CD8-positive, alpha-beta memory T cell (primary cell): ENCODE results near the gene DPPA4. TPM values are rescaled to one million over a fixed set of nuclear protein-coding genes. Genes with fewer than 3 reads are reported as not detected.
"Not testable (repeated sequence)": the region's sequence is repeated elsewhere in the genome, so short reads cannot be mapped to it uniquely, and the experiment has no call there.

Experiments
- CTCF ChIA-PET: fragments of 350-600 bp; sonication (Branson Sonifier 250); formaldehyde crosslinking; loops from one replicate; lab custom pipeline; 2021; ENCODE audit warnings: antibody characterized with exemption; lab: Charles Lee
- POLR2A ChIA-PET: fragments of 350-600 bp; sonication (Branson Sonifier 250); formaldehyde crosslinking; loops from one replicate; lab custom pipeline; 2021; ENCODE audit warnings: antibody characterized with exemption; lab: Charles Lee
- DNase-seq, 5 donors: peaks; one replicate each; pipeline versions ENCODE4 v3.0.0 to v3.0.0-alpha.2; 2020 to 2022; ENCODE audit warnings: mixed read lengths in 1 of 5
- H3K27ac ChIP-seq: one replicate; pipeline ENCODE4 v1.7.0; 2013; ENCODE audit warnings: low read depth, mild to moderate bottlenecking, low read length, moderate library complexity
- H3K27me3 ChIP-seq: 2 replicates; pipeline ENCODE4 v1.7.0; 2013; ENCODE audit warnings: low read length, mild to moderate bottlenecking; ENCODE audit not compliant: insufficient read depth, poor library complexity, severe bottlenecking
- H3K36me3 ChIP-seq: 2 replicates; pipeline ENCODE4 v1.7.0; 2013; ENCODE audit warnings: mild to moderate bottlenecking, low read length, moderate library complexity; ENCODE audit not compliant: insufficient read depth
- H3K4me1 ChIP-seq: 2 replicates; pipeline ENCODE4 v1.7.0; 2013; ENCODE audit warnings: mild to moderate bottlenecking, low read length, moderate library complexity; ENCODE audit not compliant: insufficient read depth
- H3K4me3 ChIP-seq: 2 replicates; pipeline ENCODE4 v1.7.0; 2013; ENCODE audit warnings: mild to moderate bottlenecking, low read length
- H3K9me3 ChIP-seq: 2 replicates; pipeline ENCODE4 v1.7.0; 2013; ENCODE audit warnings: mild to moderate bottlenecking, low read length
- H3K27ac Mint-ChIP-seq, 8 donors: one replicate each; pipeline ENCODE4 v1.8.0; 2020 to 2021; ENCODE audit warnings: mixed read lengths in 8 of 8, mild to moderate bottlenecking in 6 of 8, inconsistent platforms in 3 of 8, moderate library complexity in 3 of 8
- H3K27me3 Mint-ChIP-seq, 2 donors: one replicate each; pipeline ENCODE4 v1.8.0; 2020 to 2021; ENCODE audit warnings: mixed read lengths in 2 of 2, mild to moderate bottlenecking in 1 of 2, moderate library complexity in 1 of 2
- H3K36me3 Mint-ChIP-seq, 3 donors: one replicate each; pipeline ENCODE4 v1.8.0; 2020 to 2021; ENCODE audit warnings: mixed read lengths in 3 of 3, inconsistent platforms in 1 of 3, mild to moderate bottlenecking in 1 of 3
- H3K4me1 Mint-ChIP-seq, 3 donors: one replicate each; pipeline ENCODE4 v1.8.0; 2020 to 2021; ENCODE audit warnings: mixed read lengths in 3 of 3, inconsistent platforms in 1 of 3, mild to moderate bottlenecking in 1 of 3
- H3K4me3 Mint-ChIP-seq, 7 donors: one replicate each; pipeline ENCODE4 v1.8.0; 2020 to 2021; ENCODE audit warnings: mixed read lengths in 7 of 7, mild to moderate bottlenecking in 6 of 7, moderate library complexity in 4 of 7, inconsistent platforms in 2 of 7
- H3K9me3 Mint-ChIP-seq, 5 donors: one replicate each; pipeline ENCODE4 v1.8.0; 2020 to 2022; ENCODE audit warnings: mixed read lengths in 5 of 5, mild to moderate bottlenecking in 3 of 5, moderate library complexity in 2 of 5, inconsistent platforms in 1 of 5
- polyA plus RNA-seq: library from polyadenylated mRNA; unstranded; fragments of 300-500 nt; fragmentation: Illumina TruSeq; gene quantifications from one replicate; pipeline ENCODE4 v1.2.3, GENCODE V29; 2021
- total RNA-seq, 2 experiments: library from RNA; stranded (reverse); gene quantifications; one replicate each; pipeline ENCODE4 v1.2.3, GENCODE V29; 2021

The DPPA4 gene
- total and polyA plus RNA-seq, 3 experiments from 2014 or later: 0.16 TPM; not detected in 2

DNA sequence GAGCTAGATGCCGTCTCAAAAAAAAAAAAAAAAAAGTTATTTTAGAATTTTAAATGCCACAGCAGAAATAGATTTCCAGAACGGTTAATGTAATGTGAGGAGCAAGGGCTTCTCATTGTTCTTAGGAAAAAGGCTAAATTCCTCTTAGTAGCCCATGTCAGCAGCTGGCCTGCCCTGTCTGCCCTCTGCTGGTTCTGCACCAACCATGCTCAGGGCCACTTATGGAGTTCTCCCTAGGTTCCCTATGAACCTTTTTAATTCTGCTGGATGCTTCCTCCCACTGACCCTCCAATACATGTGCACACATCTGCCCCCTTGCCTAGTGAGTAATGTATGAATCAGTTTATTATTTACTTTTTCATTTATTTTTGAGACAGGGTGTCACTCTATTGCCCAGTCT, 32.2 kb upstream of the DPPA4 start:
- Mint-ChIP-seq H3K27me3 (no peaks in the 10 kb centered on the region), H3K4me1 (no peaks in the 10 kb centered on the region), H3K9me3 (no peaks in the 10 kb centered on the region), H3K4me3 (no peak overlapping the region), H3K36me3 (no peaks in the 10 kb centered on the region), H3K27ac (no peak overlapping the region)
- no peak overlapping the region for H3K27ac ChIP-seq
- H3K9me3 ChIP-seq: no peaks in the 10 kb centered on the region
- ChIA-PET POLR2A (no interaction called here), CTCF (no interaction called here)
- no peak overlapping the region for H3K4me3 ChIP-seq
- no peaks in the 10 kb centered on the region for H3K36me3 ChIP-seq
- H3K4me1 ChIP-seq: no peaks in the 10 kb centered on the region
- no peak for DNase-seq
- no peaks in the 10 kb centered on the region for H3K27me3 ChIP-seq

DNA sequence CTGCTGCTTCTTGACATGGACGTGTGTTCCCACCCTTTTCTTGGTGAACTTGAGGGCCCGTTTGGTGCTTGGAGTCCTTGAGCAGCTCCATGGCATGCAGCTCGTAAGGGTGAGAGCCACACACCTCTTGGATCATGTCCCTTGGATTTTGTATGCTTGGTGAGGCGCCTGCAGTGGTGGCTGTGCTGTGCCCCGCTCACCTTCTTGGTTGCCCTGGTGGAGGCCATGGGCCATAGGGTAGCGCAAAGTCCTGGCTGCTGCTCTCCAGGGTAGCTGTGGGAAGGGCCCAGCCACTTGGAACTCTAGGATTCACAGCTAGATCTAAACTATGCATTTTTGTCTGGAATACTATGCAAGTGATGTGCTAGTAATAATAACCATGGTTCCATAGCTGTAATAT, 26.7 kb upstream of the DPPA4 start:
- Histone ChIP-seq H3K36me3 (no peaks in the 10 kb centered on the region), H3K27me3 (no peaks in the 10 kb centered on the region), H3K27ac (no peak overlapping the region), H3K9me3 (no peaks in the 10 kb centered on the region), H3K4me3 (no peak overlapping the region), H3K4me1 (no peaks in the 10 kb centered on the region)
- Mint-ChIP-seq H3K9me3 (no peaks in the 10 kb centered on the region), H3K4me1 (no peaks in the 10 kb centered on the region), H3K27me3 (no peaks in the 10 kb centered on the region), H3K4me3 (no peak overlapping the region), H3K27ac (no peak overlapping the region), H3K36me3 (no peaks in the 10 kb centered on the region)
- DNase-seq: no peak
- ChIA-PET CTCF (no interaction called here), POLR2A (no interaction called here)

GRCh38 chr3:109363634-109364033, 26.3 kb upstream of the DPPA4 start:
- no peak for DNase-seq
- POLR2A ChIA-PET: no interaction called here
- Mint-ChIP-seq H3K27me3 (no peaks in the 10 kb centered on the region), H3K9me3 (no peaks in the 10 kb centered on the region), H3K4me1 (no peaks in the 10 kb centered on the region), H3K4me3 (no peak overlapping the region), H3K36me3 (no peaks in the 10 kb centered on the region), H3K27ac (no peak overlapping the region)
- no peaks in the 10 kb centered on the region for H3K9me3 ChIP-seq
- CTCF ChIA-PET: no interaction called here
- no peaks in the 10 kb centered on the region for H3K36me3 ChIP-seq
- no peak overlapping the region for H3K27ac ChIP-seq
- no peaks in the 10 kb centered on the region for H3K4me1 ChIP-seq
- H3K4me3 ChIP-seq: no peak overlapping the region
- H3K27me3 ChIP-seq: no peaks in the 10 kb centered on the region

GRCh38 chr3:109362823-109363222, 25.5 kb upstream of the DPPA4 start:
- Histone ChIP-seq H3K4me3 (no peak overlapping the region), H3K9me3 (no peaks in the 10 kb centered on the region), H3K27me3 (no peaks in the 10 kb centered on the region), H3K4me1 (no peaks in the 10 kb centered on the region), H3K27ac (no peak overlapping the region), H3K36me3 (no peaks in the 10 kb centered on the region)
- no peak overlapping the region for H3K4me3 Mint-ChIP-seq
- H3K27ac Mint-ChIP-seq: no peak overlapping the region
- CTCF ChIA-PET: interaction anchor here (0.8 kb wide), 1 partner anchor 10 kb away, joined by 3 read pairs; no protein-coding TSS in a partner anchor
- no peaks in the 10 kb centered on the region for H3K36me3 Mint-ChIP-seq
- POLR2A ChIA-PET: no interaction called here
- DNase-seq: no peak
- H3K27me3 Mint-ChIP-seq: no peaks in the 10 kb centered on the region
- H3K9me3 Mint-ChIP-seq: no peaks in the 10 kb centered on the region
- no peaks in the 10 kb centered on the region for H3K4me1 Mint-ChIP-seq

DNA sequence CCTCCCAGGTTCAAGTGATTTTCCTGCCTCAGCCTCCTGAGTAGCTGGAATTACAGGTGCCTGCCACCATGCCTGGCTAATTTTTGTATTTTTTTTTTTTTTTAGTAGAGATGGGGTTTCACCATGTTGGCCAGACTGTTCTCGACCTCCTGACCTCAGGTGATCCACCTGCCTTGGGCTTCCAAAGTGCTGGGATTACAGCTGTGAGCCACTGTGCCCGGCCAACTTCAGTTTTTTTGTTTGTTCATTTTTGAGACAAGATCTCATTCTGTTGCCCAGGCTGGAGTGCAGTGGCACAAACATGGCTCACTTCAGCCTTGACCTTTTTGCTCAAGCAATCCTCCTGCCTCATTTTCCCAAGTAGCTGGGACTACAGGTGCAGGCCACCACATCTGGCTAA, 21.5 kb upstream of the DPPA4 start:
- H3K36me3 Mint-ChIP-seq, H3K36me3 ChIP-seq, H3K27ac ChIP-seq, H3K27me3 Mint-ChIP-seq, H3K4me3 Mint-ChIP-seq, CTCF ChIA-PET, DNase-seq, H3K4me3 ChIP-seq, H3K27ac Mint-ChIP-seq, H3K4me1 ChIP-seq, H3K27me3 ChIP-seq, POLR2A ChIA-PET, H3K9me3 ChIP-seq, H3K4me1 Mint-ChIP-seq, H3K9me3 Mint-ChIP-seq: not testable (repeated sequence)

DNA sequence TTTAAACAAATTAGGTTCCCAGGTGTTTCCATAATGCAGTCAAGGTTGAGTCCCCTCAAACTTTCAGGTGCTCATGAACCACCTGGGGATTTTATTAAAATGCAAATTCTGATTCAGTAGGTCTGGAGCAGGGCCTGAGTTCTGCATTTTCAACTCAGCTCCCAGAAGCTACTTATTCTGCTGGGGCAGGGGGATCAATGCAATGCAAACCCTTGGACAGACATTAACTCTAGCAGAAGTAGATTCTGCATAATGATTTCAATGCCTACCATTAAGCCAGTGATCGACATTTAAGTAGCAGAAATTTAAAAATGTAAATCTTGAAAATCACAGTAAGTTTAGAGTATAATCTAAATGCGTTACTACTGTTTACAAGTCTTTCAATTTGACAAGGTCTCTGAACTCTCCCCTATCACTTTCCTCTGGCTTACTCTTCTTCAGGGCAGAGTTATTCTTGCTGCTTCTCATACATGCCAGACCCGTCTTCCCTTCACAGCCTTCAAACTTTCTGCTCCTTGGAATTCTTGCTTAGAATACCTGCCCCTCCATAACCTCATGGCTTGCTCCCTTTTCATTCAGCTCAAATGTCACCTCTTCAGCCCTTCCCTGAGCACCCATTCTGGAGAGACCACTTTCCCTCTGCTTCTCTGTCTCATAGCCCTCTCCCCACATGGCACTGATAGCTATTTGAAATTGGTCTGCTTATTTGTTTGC, 19.3 kb upstream of the DPPA4 start:
- Histone ChIP-seq H3K27me3 (no peaks in the 10 kb centered on the region), H3K4me1 (no peaks in the 10 kb centered on the region), H3K36me3 (no peaks in the 10 kb centered on the region), H3K9me3 (no peaks in the 10 kb centered on the region), H3K27ac (no peak overlapping the region), H3K4me3 (no peak overlapping the region)
- ChIA-PET POLR2A (no interaction called here), CTCF (no interaction called here)
- peaks cover 0 to 2% (median 0%) of the 10 kb centered on the region in 5 donors for H3K9me3 Mint-ChIP-seq
- H3K36me3 Mint-ChIP-seq: no peaks in the 10 kb centered on the region
- H3K27ac Mint-ChIP-seq: no peak overlapping the region
- H3K27me3 Mint-ChIP-seq: peaks cover 0 to 6% of the 10 kb centered on the region in 2 donors
- H3K4me3 Mint-ChIP-seq: no peak overlapping the region
- DNase-seq: no peak
- H3K4me1 Mint-ChIP-seq: no peaks in the 10 kb centered on the region

GRCh38 chr3:109355625-109356441, 18.5 kb upstream of the DPPA4 start:
- H3K27ac Mint-ChIP-seq: no peak overlapping the region
- POLR2A ChIA-PET: no interaction called here

DNA sequence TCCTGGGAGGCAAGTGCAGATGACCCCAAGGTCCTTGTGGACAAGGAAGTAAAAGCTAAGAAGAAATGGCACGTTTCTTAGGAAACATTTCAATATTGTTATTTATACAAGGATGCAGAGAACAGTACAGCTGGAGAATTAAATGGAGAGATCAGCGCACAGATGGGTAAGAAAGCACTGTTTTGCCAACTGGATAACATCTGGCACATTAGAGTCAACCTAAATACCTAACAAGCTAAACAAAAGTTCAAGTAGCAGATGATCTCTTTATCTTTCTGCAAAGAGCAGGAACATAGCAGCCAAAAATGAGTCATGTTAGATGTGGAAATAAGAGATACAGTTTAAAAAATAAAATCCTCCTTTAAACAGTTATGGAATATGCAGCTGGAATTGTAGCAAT, 15.7 kb upstream of the DPPA4 start:
- H3K27me3 ChIP-seq: no peaks in the 10 kb centered on the region
- no peak overlapping the region for H3K27ac ChIP-seq
- ChIA-PET POLR2A (no interaction called here), CTCF (interaction anchor here (1.4 kb wide), 1 partner anchor 9 kb away, joined by 3 read pairs; no protein-coding TSS in a partner anchor)
- no peak overlapping the region for H3K4me3 ChIP-seq
- no peaks in the 10 kb centered on the region for H3K4me1 ChIP-seq
- Mint-ChIP-seq H3K36me3 (no peaks in the 10 kb centered on the region), H3K27ac (no peak overlapping the region), H3K4me1 (no peaks in the 10 kb centered on the region), H3K9me3 (peaks cover 0 to 2% (median 0%) of the 10 kb centered on the region in 5 donors), H3K27me3 (peaks cover 4 to 6% of the 10 kb centered on the region in 2 donors), H3K4me3 (no peak overlapping the region)
- no peak for DNase-seq
- H3K36me3 ChIP-seq: no peaks in the 10 kb centered on the region
- H3K9me3 ChIP-seq: no peaks in the 10 kb centered on the region

More at GRCh38 chr3:109355625-109356441, 18.5 kb upstream of the DPPA4 start:
- no peaks in the 10 kb centered on the region for H3K27me3 ChIP-seq
- Mint-ChIP-seq H3K27me3 (peaks cover 0 to 6% of the 10 kb centered on the region in 2 donors), H3K36me3 (no peaks in the 10 kb centered on the region), H3K4me3 (no peak overlapping the region), H3K4me1 (no peaks in the 10 kb centered on the region), H3K9me3 (peaks cover 0 to 2% (median 0%) of the 10 kb centered on the region in 5 donors)
- CTCF ChIA-PET: no interaction called here
- H3K4me3 ChIP-seq: no peak overlapping the region
- H3K4me1 ChIP-seq: no peaks in the 10 kb centered on the region
- no peak for DNase-seq
- no peaks in the 10 kb centered on the region for H3K36me3 ChIP-seq
- H3K9me3 ChIP-seq: no peaks in the 10 kb centered on the region
- H3K27ac ChIP-seq: no peak overlapping the region
